Panc1 (cell line): Measurements from ENCODE around the gene EPHB1. TPM values are rescaled to one million over a fixed set of nuclear protein-coding genes. Genes with fewer than 3 reads are reported as not detected.

Experiments used
- ATAC-seq: fragments of 200-7000 bp; cut with Tn5 transposase; 2 replicates; pipeline ENCODE4 v1.9.1; 2020; ENCODE audit warnings: mild to moderate bottlenecking, moderate library complexity
- BruUV-seq: library from RNA; stranded (reverse); fragments of 400-500 nt; replicated peaks from 2 replicates; lab custom pipeline; 2021; lab: Mats Ljungman, UMichigan
- CTCF ChIA-PET: fragments of 300-600 bp; sonication (Branson Sonifier 250); formaldehyde crosslinking; loops from one replicate; lab custom pipeline; 2022; ENCODE audit warnings: antibody characterized with exemption; lab: Charles Lee
- POLR2A ChIA-PET: fragments of 300-600 bp; sonication (Branson Sonifier 250); formaldehyde crosslinking; loops from one replicate; lab custom pipeline; 2022; ENCODE audit warnings: antibody characterized with exemption; lab: Charles Lee
- DNase-seq: peaks from one replicate; pipeline ENCODE4 v3.0.0-alpha.2; 2010; ENCODE audit warnings: low read depth, low spot score
- H3K27ac ChIP-seq: 2 replicates; pipeline ENCODE4 v1.5.1; 2011; ENCODE audit warnings: mild to moderate bottlenecking, low read length, inconsistent platforms
- H3K27me3 ChIP-seq: fragments of 200-500 bp; sonication (Bioruptor generic); 2 replicates; pipeline ENCODE4 v1.6.0; 2014; ENCODE audit warnings: low read length, inconsistent platforms; ENCODE audit not compliant: control insufficient read depth, insufficient read depth
- H3K36me3 ChIP-seq: fragments of 200-500 bp; sonication (Bioruptor generic); 2 replicates; pipeline ENCODE4 v1.5.1; 2014; ENCODE audit warnings: inconsistent platforms, mild to moderate bottlenecking, low read length, moderate library complexity; ENCODE audit not compliant: control insufficient read depth, insufficient read depth
- H3K4me1 ChIP-seq: 2 replicates; pipeline ENCODE4 v1.5.1; 2011; ENCODE audit warnings: inconsistent platforms, mild to moderate bottlenecking, low read length, moderate library complexity; ENCODE audit not compliant: control insufficient read depth, insufficient read depth
- H3K4me3 ChIP-seq, 2 experiments: 2 replicates each; pipeline ENCODE4 v1.5.1; 2011 to 2012; ENCODE audit warnings: low read depth in 2 of 2, low read length in 2 of 2, mild to moderate bottlenecking in 2 of 2, inconsistent platforms in 1 of 2, moderate library complexity in 1 of 2
- H3K9me3 ChIP-seq: fragments of 200-500 bp; sonication (Bioruptor generic); 2 replicates; pipeline ENCODE4 v1.5.1; 2014; ENCODE audit warnings: low read depth, mild to moderate bottlenecking, inconsistent platforms, low read length, moderate library complexity; ENCODE audit not compliant: control insufficient read depth, insufficient read depth
- POLR2AphosphoS5 ChIP-seq: IDR thresholded peaks from 2 replicates; pipeline ENCODE4 v1.6.1; 2012; ENCODE audit warnings: mild to moderate bottlenecking, low read depth, low read length, moderate library complexity
- SIN3A ChIP-seq: IDR thresholded peaks from 2 replicates; pipeline ENCODE4 v1.6.1; 2012; ENCODE audit warnings: low read depth, mild to moderate bottlenecking, low read length, moderate library complexity, borderline replicate concordance; ENCODE audit not compliant: insufficient read depth
- TCF7L2 ChIP-seq: IDR thresholded peaks from 2 replicates; pipeline ENCODE4 v1.6.1; 2011; ENCODE audit warnings: mild to moderate bottlenecking, low read depth, low read length, inconsistent platforms
- in situ Hi-C: cut with HindIII; loops from 2 replicates; pipeline ENCODE4 v1.10.0; 2016; ENCODE audit warnings: low sequenced_read_pairs, low pct_unique_long_range_greater_than_20kb
- intact Hi-C: fragments of 100-400 bp; cut with micrococcal nuclease; formaldehyde crosslinking; loops from one replicate; pipeline ENCODE4 v1.10.0; 2022; ENCODE audit not compliant: unreplicated experiment
- total RNA-seq: library from RNA; stranded (reverse); gene quantifications from one replicate; pipeline ENCODE4 v1.2.1, GENCODE V29; 2021; ENCODE audit not compliant: unreplicated experiment
- TF ChIP-seq, protein P1 (sequence below), 2 experiments: IDR thresholded peaks; 2 replicates each; pipeline ENCODE4 v1.6.1; 2011 to 2012; ENCODE audit warnings: low read depth in 2 of 2, control low read depth in 1 of 2, low read length in 1 of 2, mild to moderate bottlenecking in 1 of 2, moderate library complexity in 1 of 2; ENCODE audit not compliant: insufficient read depth in 1 of 2
- TF ChIP-seq, protein P2 (sequence below): fragments of 450-650 bp; IDR thresholded peaks from 2 replicates; pipeline ENCODE4 v1.5.1; 2017; ENCODE audit warnings: mild to moderate bottlenecking

EPHB1 gene
- total RNA-seq, 1 experiment from 2014 or later: 0.46 TPM

DNA sequence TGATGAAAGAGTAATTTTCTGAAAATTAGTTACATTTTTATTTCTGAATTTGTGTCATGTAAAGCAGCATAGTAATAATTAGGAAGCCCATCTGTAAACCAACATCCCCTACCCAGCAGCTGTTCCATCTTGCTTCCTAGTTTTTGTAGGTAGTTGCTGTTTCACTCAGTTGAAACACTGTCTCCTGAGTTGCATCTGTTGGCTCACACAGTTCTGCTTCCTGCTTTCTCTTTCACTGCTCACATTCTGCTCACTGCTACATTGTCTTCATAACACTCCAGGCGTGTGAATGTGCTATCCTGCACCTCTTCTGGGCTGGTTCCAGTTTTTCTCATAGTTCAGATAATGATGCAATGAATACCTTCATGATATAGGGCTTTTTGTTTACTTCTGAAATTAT, 123.4 kb downstream of the EPHB1 start:
- intact Hi-C loops (no loop called here), in situ Hi-C loops (no loop called here)
- no peaks in the 10 kb centered on the region for H3K9me3 ChIP-seq
- no TSS peak for BruUV-seq
- no peak for DNase-seq
- no peak for ATAC-seq
- no peaks in the 10 kb centered on the region for H3K36me3 ChIP-seq
- H3K27me3 ChIP-seq: peaks cover 2% of the 10 kb centered on the region; the same call in 1 of the 2 replicates
- TF ChIP-seq, protein P1, sequence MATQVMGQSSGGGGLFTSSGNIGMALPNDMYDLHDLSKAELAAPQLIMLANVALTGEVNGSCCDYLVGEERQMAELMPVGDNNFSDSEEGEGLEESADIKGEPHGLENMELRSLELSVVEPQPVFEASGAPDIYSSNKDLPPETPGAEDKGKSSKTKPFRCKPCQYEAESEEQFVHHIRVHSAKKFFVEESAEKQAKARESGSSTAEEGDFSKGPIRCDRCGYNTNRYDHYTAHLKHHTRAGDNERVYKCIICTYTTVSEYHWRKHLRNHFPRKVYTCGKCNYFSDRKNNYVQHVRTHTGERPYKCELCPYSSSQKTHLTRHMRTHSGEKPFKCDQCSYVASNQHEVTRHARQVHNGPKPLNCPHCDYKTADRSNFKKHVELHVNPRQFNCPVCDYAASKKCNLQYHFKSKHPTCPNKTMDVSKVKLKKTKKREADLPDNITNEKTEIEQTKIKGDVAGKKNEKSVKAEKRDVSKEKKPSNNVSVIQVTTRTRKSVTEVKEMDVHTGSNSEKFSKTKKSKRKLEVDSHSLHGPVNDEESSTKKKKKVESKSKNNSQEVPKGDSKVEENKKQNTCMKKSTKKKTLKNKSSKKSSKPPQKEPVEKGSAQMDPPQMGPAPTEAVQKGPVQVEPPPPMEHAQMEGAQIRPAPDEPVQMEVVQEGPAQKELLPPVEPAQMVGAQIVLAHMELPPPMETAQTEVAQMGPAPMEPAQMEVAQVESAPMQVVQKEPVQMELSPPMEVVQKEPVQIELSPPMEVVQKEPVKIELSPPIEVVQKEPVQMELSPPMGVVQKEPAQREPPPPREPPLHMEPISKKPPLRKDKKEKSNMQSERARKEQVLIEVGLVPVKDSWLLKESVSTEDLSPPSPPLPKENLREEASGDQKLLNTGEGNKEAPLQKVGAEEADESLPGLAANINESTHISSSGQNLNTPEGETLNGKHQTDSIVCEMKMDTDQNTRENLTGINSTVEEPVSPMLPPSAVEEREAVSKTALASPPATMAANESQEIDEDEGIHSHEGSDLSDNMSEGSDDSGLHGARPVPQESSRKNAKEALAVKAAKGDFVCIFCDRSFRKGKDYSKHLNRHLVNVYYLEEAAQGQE (IDR thresholded peaks at IDR 0.05; ENCODE audit: insufficient read depth in 1 of 2, low read depth in 2 of 2, low read length in 1 of 2): no peak
- TF ChIP-seq TCF7L2 (no peak), SIN3A (no peak), POLR2AphosphoS5 (no peak)
- TF ChIP-seq, protein P2, sequence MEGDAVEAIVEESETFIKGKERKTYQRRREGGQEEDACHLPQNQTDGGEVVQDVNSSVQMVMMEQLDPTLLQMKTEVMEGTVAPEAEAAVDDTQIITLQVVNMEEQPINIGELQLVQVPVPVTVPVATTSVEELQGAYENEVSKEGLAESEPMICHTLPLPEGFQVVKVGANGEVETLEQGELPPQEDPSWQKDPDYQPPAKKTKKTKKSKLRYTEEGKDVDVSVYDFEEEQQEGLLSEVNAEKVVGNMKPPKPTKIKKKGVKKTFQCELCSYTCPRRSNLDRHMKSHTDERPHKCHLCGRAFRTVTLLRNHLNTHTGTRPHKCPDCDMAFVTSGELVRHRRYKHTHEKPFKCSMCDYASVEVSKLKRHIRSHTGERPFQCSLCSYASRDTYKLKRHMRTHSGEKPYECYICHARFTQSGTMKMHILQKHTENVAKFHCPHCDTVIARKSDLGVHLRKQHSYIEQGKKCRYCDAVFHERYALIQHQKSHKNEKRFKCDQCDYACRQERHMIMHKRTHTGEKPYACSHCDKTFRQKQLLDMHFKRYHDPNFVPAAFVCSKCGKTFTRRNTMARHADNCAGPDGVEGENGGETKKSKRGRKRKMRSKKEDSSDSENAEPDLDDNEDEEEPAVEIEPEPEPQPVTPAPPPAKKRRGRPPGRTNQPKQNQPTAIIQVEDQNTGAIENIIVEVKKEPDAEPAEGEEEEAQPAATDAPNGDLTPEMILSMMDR: no peak
- no peak overlapping the region for H3K27ac ChIP-seq
- POLR2A ChIA-PET: no interaction called here
- H3K4me1 ChIP-seq: no peaks in the 10 kb centered on the region
- CTCF ChIA-PET: no interaction called here
- no peak overlapping the region for H3K4me3 ChIP-seq

DNA sequence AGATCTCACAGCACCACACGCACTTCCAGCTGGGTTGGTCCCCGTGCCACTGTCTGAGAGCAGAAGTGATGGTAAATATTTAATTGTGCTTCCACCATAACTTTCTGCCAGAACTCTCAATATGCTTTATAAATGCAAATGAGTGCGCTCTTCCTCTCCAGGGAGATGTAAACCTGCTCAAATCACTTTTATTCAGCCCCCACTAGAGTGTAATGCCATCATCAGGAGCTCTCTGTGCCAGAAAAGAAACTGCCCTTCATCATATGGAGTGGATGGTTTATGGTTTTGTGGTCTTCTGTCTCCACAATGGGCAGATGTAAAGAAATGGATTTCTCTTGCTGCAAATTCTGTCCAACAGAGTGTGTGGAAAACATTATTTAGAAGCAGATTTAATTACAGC, 127.0 kb downstream of the EPHB1 start:
- ChIA-PET CTCF (no interaction called here), POLR2A (no interaction called here)
- H3K9me3 ChIP-seq: no peaks in the 10 kb centered on the region
- DNase-seq (no peak), ATAC-seq (no peak)
- H3K36me3 ChIP-seq: no peaks in the 10 kb centered on the region
- TF ChIP-seq TCF7L2: no peak
- TF ChIP-seq, protein P1 (IDR thresholded peaks at IDR 0.05; ENCODE audit: insufficient read depth in 1 of 2, low read depth in 2 of 2, low read length in 1 of 2): no peak
- TF ChIP-seq SIN3A: no peak
- TF ChIP-seq, protein P2: no peak
- no peak for TF ChIP-seq POLR2AphosphoS5
- in situ Hi-C loops: no loop called here
- H3K4me1 ChIP-seq: no peaks in the 10 kb centered on the region
- intact Hi-C loops: no loop called here
- no peak overlapping the region for H3K27ac ChIP-seq
- H3K27me3 ChIP-seq: peaks cover 2% of the 10 kb centered on the region; the same call in 1 of the 2 replicates
- BruUV-seq: no TSS peak
- H3K4me3 ChIP-seq: no peak overlapping the region
